Fibroblast of skin of back (primary cell): ENCODE results near the gene DUSP1.
A peak's percentile ranks its signal among the peaks of the same experiment; 100 is the strongest.

ENCODE experiments used
- DNase-seq: peaks from one replicate; pipeline ENCODE4 v3.0.0-alpha.2; 2013

Gene DUSP1

DNA sequence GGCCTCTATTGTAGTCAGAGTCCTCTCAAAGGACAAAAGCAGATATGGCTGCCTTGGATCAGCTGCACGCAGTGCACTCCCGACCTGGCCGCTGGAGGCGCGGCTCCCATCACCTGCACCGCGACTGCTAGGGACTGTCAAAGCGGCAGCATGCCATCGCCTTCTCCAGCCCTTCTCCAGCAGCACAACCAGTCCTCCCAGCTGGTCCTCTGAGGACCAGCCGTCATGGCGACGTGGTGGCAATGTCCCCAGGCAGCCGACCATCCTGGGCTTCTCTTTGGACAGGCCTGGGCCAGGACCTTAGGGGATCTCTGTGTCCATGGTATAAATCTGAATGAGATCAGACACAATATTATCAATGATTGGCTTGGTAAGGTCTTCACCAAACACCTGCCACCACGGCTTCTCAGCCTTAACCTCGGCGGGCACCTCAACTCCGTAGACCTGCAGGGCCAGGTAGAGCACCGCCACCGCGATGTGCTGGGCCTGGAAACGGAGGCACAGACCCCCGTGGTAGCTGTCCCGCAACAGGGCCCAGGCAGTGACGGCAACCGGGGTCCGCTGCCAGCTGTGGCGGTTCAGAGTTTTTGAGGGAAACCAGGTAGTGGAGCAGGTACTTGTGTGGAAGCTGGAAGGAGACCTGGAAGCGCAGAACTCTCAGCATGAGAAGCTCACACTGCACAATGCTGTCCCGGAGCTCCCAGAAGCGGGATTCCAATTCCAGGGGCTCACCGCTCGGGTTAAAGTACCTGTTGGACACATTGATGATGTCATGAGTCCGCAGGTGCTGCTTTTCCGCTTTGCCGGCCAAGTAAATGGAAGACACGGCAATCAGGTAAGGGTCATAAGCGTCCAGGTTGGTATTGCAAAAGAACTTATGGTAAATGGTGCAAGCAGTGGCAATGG lies 8.5 kb downstream of the DUSP1 start:
- DNase-seq, result no peak

DNA sequence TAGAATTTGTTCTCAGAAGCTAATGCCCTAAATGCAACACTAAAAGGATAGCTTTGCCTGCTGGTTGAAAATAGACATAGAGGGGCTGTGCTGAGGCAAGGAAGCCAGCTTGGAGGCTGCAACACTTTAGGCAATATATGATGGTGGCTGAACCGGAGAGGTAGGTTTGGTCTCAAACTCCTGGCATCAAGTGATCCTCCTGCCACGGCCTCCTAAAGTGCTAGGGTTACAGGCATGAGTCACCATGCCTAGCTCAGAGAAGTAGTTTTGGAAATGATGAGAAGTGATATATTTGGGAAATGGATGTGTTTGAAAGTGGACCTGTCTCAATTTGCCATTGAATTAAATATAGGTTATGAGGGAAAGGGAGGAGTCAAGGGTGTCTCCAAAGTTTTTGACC lies 10.0 kb downstream of the DUSP1 start:
- no peak for DNase-seq

DNA sequence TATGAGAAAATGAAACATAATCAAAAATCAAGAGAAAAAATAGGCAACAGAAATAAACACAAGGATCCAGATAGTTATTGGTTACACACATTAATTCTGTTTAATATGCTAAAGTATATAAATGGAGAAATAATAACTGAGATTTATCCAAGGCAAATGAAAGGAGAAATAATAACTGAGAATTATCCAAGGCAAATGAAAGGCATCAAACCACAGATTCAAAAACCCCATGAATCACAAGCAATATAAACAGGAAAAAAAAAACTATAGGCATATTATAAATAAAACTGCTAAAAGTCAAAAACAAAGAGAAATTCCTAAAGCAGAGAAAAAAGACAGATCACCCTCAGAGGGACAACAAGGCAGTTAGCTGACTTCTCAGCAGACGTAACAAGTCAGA lies 10.9 kb downstream of the DUSP1 start:
- no peak for DNase-seq

DNA sequence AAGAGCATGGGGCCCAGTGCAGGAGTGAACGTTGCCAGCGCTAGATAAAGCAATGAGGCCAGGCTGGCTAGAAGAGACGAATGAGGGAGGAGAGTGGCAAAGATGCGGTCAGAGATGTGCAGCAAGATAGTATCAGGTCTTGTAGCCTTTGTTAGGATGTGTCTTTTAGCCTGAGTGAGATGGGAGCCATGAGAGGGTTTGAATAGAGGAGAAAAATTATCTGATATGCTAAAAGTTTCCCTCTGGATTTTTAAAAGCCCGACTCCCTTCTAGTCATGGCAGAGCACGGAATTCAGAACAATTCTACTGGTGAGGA lies 12.2 kb downstream of the DUSP1 start:
- no peak for DNase-seq

DNA sequence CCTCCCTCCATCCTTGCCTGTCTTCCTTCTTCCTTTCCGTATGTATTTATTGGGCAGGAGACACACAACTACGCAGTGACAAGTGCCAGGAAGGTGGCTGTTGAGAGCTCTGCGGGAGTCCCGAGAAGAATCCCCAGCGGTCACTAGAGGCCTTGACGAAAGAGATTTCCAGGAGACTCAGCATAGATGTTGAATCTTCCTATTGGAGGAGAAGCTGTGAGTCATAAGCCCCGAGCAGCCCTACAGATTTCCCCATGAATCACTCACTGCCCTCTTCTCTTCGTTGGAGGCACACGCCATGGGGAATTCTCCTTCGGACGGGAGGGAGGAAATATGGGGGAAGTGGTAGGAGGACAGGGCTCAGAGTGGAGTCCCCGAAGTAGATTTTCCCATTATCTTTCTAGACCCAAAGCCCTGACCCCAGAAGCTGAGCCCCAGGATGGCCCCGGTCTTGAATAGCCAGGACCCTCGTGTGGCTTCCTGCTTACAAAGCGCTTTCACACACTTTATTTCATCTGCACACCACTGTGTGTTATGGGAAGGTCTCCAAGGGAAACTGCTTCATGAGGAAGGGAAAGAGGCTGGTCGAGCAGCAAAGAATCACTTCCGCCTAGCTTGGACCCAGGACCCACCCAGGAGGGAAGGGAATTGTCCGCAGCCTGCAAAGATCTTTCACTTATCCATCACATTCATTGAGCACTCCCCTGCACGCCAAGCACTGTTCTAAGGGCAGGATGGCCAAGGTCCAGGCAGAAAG lies 12.7 kb downstream of the DUSP1 start:
- peak; percentile 98 for DNase-seq

DNA sequence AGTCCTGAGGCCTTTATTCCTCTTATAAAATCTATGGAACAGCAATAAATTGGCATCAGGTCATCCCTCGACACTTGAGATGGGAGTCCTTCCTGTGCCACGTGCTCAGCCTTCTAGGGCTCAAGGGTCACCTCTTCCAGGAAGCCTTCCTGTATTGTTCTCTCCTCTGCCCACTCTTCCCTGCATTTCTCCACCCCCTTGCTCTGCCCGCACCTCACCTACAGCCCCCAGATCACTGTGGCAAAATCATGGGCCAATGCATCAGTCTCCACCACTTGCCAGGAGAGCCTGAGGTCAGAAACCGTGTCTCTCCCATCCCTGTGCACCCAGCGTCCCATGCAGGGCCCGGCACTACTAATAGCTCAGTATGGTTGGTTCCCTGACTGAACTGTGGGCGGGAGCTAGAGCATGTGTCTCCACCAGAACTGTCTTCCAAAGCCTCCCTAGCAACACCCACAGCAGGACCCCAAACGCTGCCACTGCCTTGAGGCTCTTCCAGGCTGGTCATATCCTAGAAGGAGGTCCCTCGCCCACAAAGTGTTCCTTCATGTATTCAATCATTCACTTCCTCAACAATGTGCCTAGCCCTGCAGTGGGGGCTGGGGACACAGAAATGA lies 13.5 kb downstream of the DUSP1 start:
- no peak for DNase-seq

DNA sequence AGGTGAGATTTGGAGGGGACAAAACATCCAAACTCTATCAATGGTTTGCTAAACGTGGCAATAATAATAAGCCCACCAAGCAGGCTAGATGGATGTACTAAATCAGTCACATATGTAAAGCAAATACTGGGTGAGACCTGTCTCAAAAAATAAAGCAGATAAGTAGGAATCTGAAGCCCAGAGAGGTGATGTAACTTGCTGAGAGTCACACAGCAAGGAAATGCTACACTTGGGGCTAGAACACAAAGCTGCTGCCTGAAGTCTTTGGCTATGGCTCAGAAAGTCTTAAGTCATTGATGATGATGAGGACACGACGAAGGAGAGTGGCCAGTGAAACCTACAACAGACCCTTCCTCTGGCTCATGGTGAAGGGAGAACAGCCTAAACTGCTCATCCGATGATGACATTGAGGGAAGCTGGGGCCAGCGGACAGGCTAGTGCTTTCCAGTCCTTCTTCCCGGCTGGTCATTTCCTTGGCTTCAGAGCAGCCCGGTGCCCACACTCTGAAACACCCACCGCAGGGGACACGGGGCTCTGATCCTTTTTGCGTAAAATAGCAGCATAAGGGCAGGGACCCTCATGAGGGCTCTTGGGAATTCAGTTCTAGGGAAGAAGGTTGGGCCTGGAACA lies 14.1 kb downstream of the DUSP1 start:
- DNase-seq, result no peak

DNA sequence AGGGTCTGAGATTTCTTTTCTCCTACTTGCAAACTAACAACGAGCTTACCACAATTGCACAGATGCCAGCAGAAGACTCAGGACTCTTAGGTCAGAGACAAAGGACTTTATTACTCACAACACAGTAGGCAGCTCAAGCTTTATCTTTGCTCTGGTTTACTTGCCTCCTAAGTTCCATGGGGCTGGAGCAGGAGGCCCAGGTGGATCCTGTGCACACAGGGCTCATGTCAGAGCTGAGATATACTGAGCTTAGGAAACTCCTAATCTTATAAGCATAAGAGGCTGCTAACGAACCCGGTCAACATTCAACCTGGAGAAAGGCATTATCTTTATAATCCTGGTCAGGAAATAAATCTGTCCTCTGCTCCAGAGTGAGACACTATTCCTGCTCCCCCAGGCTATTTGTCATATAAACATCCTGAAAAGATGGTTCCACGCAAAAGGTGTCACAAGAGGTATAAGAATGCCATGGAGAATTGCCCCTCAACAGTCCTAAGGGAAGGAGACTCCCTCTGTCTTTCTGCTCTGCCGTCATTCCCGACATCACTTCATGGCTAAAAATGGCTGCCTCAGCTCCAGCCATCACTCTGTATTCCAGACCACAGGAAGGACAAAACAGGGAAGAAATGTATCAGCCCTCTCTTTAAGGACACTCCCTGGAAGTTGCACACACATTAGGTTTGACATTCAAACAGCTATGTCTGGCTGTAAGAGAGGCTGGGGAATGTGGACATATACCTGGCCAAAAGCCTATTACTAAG lies 16.2 kb downstream of the DUSP1 start:
- no peak for DNase-seq

DNA sequence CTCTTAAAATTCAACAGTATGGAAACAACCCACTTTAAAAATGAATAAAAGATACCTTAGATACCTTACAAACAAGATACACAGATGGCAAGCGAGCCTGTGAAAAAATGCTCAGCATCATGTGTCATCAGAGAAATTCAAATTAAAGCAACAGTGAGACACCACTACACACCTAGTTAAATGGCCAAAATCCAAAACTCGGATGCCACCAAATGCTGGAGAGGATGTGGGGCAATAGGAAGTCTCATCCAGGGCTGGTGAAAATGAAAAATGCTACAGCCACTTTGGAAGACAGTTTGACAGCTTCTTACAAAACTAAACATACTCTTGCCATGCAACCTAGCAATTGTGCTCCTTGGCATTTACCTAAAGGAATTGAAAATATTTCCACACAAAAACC lies 17.9 kb downstream of the DUSP1 start:
- no peak for DNase-seq

DNA sequence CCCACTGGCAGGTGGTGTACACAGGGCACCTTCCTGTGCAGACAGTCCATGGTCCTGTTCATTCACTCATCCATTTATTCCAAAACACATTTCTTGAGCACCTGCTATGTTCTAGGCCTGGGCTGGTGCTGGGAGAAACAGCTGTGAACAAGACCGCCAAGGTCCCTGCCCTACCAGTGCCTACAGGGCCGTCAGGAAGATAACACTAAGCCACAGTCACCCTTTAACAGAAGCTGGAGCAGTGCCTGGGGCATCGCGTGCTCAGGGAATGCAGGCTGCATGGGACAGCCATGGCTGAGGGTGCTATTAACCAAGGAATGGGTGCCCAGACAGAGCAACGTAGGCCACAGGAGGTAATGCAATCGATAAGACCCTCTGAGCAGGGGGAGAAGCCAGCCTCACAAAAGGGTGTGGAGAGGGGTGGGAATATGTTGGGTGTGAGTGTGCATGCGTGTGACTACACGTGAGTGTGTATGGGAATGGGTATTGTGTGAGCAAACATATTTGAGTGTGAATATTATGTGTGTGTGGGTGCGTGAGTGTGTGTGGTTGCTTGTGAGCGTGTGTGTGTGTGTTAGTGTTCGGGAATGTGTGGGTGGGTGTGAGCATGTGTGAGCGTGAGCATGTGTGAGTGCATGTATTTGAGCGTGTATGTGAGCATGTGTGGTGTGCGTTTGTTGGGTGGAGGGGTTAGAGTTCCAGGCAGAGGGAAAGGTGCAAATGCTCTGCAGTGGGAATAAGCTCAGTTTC lies 19.1 kb downstream of the DUSP1 start:
- DNase-seq, result no peak

DNA sequence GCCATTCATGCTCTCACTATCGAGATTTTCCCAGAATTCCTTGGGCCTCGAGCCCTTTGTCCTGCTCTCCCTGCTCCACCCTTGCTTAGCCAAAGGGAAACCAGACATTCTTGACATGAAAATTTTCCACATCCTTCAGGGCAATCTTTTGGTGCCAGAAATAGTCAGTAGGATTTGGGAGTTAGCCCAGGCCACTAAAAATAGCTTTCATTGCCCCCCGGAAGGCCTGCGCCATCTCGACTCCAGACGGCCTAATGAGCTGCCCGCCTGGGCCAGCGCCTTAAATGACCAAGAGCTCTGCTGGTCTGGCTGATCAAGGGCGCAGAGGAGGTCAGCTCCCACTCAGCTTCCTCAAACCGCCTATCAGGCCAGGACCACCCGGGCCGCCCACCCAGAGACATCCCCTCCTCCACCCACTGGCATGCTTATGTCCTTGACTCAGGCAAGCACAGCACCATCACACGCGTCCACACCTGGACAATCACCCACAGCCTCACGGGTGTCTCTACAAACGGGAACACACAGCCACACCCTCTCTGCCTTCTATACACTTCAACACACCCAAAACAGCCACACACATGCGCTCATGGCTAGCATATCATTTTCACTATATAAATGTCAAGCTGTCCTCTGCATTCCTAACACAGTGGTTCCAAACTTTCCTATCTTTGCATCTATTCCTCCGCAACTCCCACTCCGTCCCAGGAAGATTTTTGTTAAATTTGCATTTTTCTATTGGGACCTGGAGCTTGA lies 20.9 kb downstream of the DUSP1 start:
- DNase-seq, result peak; percentile 59

DNA sequence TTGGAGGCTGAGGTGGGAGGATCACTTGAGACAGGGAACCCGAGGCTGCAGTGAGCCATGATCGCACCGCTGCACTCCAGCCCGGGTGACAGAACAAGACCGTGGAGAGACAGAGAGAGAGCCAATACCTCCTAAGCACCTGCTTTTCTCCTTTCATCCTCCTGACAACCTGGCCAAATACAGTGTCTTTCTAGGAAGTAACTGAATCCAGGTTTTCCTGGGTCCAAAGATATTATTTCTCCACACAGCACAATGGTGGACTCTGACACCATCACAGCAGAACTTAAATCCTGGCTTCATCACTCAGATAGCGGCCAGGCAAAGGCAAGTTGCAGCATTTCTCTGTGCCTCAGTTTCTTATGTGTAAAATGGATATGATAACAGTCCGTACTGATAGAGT lies 21.9 kb downstream of the DUSP1 start:
- no peak for DNase-seq

DNA sequence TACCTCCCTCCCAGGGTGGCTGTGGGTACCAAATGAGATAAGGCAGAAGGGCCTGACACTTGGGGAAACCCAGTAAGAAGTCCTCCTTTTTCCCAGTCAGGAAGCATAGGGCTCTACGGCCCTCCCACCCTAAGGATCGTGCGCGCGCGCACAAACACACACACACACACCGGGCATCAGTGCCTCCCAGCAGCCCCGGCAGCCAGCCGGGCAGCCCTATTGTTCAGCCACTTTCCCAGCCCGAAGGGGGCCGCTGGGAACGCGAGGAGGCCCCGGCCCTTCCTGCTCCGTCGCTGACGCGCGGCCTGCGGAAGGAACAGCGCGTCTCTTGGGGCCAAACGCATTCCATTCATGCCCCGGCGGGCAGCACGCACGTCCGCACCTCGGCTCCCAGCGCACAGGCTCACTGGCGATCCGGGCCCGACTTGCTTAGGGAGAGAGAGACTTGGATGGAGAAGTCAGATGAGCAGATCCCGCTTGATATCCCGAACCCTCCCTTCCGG lies 22.6 kb downstream of the DUSP1 start:
- peak; percentile 77 for DNase-seq

DNA sequence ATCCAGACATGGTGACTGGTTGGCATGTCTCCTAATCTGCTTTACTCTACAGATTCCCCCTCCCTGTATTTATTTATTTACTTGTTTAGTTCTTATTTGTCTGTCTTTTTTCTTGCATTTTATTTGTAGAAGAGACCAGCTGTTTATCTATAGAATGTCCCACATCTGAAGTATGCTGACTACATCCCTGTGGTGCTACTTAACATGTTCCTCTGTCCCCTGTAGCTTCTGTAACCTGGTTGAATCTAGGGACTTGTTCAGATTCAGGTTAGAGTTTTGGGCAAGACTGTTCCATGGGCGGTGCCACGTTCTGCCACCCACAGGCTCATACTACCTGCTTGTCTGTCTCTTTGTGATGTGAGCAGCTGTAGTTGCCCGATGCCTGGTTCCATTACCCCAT lies 23.5 kb downstream of the DUSP1 start:
- no peak for DNase-seq

DNA sequence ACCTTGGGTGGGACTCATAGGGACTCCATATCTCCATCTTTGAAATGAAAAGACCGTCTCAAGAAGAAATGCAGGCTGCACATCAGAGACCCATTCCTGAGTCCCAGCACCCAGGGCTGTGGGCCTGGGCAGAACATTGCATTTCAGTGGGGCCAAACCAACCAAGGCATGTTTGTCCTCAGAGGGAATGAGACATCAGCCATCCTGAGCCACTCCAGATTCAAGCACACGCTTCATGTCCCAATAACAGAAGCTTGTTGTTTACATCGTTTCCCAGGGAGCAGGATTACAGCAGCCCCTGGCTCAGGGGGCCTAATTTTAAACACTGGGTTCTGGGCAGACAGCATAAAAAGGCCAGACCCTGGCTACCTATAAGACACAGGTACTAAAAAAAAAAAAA lies 24.3 kb downstream of the DUSP1 start:
- DNase-seq, result no peak

DNA sequence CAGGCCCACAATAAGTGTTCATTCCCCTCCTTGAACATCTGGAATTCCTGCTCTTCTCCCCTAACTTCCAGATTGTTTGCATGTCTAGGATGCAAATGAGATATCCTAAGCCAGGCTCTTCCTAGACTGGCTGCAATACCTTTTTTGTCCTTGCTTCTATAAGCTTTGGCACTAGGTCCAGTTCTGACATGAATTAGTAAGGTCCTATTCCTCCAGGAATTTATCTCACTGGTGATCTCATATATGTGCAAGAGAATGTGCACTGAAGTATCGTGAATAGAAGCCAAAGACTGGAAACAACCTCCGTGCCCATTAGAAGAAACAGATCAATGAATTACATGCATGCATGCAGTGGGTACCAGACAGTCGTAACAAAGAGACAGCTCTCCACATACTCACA lies 25.2 kb downstream of the DUSP1 start:
- no peak for DNase-seq

DNA sequence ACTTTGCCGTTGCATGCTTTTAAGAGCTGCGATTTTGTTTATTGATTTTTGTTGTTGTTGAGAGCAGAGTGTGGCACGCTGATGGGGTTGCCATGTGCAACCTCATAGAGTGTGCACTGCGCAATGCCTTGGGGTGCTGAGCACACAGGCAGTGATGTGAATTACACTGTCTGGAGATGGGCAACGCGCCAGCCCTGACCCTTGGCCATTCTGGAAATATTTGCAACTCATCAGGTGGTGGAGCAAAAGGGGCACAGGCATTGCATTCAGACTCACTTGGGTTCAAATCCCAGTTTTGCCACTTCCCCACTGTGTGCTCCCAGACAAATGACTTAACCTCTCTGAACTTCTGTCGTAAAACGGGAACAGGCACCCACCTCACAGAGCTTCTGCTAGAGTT lies 25.6 kb downstream of the DUSP1 start:
- no peak for DNase-seq

DNA sequence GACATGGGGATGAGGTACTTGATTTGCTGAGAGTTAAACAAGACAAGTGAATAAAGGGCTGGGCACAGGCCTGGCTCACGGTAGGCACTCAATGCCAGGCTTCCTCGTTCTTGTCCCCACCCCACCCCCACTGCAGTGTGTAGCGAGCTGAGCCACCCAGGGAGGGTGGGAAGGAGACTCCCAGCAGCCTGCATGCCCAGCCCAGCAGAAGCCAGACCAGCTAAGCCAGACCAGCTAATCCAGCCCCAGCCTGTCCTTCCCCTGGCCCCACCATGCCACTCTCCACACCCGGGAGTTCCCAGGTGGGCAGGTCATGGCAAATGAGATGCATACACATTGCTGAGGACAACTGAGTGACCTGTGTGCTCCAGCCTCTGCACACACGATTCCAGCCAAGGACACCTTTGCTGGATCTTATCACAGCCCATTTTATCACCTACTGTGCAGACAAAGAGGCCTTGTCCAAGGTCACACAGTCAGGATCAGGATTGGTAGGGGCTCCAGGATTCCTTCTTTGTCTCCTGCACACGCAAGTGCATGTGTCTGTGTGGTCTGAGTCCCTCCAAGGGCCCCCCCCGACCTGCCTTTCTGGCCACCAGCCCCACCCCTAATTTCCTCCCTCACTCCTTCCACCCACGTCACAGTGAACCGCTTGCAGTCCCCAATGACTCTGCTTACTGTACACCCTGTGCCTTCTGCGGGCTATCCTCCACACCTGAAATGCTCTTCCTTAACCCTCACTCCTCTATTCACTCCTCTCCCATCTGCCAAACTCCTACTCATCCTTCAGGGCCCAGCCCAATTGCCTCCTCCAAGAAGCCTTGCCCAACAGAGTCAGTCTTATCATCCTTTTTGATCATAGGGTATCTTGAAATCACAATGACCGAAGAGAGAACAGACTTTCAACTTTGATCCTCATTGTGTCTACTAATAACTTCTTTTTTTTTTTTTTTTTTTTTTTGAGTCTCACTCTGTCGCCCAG lies 26.6 kb downstream of the DUSP1 start:
- no peak for DNase-seq
